ENCODE data around the gene KCNJ1. TPM values are rescaled to one million over a fixed set of nuclear protein-coding genes. Genes with fewer than 3 reads are reported as not detected.

The KCNJ1 gene
- total RNA-seq, 1 donor from 2014 or later: 0.27 TPM

DNA sequence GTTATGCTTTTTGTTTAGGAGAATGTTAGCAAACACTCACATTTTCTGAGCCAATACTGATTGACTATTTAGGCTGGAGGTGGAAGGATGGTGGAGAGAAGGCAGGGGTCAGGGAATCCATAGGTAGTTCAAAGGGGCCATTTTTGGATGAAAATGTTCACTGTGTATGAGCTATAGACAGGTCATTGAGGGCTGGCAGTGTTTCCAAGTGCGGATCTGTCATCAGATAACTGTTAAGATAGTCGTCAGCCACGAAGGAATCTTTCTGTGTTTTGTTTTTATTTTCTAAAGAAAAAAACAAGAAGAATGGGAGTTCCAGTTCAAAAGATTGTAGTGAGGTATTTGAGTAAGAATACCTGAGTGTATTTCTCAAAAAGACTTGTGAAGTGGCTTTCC lies 27.2 kb upstream of the KCNJ1 start:
- Mint-ChIP-seq H3K27ac (no peak overlapping the region), H3K4me1 (ENCODE audit: unreplicated experiment) (no peaks in the 10 kb centered on the region), H3K9me3 (no peaks in the 10 kb centered on the region), H3K27me3 (peaks cover 45% of the 10 kb centered on the region), H3K4me3 (no peak overlapping the region), H3K36me3 (no peaks in the 10 kb centered on the region)
- TF ChIP-seq, protein P1, sequence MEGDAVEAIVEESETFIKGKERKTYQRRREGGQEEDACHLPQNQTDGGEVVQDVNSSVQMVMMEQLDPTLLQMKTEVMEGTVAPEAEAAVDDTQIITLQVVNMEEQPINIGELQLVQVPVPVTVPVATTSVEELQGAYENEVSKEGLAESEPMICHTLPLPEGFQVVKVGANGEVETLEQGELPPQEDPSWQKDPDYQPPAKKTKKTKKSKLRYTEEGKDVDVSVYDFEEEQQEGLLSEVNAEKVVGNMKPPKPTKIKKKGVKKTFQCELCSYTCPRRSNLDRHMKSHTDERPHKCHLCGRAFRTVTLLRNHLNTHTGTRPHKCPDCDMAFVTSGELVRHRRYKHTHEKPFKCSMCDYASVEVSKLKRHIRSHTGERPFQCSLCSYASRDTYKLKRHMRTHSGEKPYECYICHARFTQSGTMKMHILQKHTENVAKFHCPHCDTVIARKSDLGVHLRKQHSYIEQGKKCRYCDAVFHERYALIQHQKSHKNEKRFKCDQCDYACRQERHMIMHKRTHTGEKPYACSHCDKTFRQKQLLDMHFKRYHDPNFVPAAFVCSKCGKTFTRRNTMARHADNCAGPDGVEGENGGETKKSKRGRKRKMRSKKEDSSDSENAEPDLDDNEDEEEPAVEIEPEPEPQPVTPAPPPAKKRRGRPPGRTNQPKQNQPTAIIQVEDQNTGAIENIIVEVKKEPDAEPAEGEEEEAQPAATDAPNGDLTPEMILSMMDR (conservative IDR thresholded peaks at IDR 0.05): no peak
- no peak for DNase-seq (ENCODE audit: extremely low spot score, unreplicated experiment)

DNA sequence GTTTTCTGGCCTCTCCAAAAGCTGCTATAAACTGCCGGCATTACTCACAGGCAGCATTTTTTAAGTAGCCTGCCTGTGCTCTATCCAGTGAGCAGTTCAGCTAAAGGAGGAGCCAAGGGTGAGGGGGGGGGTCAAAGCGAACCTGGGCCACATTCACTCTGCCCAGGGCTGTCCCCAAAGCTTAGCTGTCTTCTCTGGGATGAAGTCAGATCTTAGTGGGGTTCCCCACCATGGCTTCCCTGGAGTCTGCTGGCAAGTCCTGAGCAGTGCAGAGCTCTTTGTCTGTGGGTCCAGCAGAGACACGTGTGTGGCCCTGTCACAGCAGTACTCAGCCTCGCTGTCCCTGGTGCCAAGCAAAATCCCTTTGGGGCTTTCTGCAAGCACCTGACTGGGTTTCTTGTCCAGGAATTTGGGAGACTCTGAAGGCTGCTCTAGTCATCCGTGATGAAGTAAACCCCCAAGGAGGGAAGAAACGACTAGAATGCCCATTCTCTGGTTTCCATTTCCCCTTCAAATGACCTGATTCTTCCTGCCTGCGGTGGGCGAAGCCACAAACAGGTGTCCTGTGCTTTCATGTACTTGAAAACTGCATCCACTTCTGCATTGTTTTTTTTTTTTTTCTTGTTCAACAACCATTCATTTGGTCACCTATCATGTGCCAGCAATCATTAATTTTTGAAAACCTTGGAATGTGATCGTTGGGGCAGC lies 26.6 kb upstream of the KCNJ1 start:
- DNase-seq (ENCODE audit: extremely low spot score, unreplicated experiment): no peak
- TF ChIP-seq, protein P1 (conservative IDR thresholded peaks at IDR 0.05): no peak
- no peak overlapping the region for H3K27ac Mint-ChIP-seq
- H3K4me3 Mint-ChIP-seq: no peak overlapping the region
- no peaks in the 10 kb centered on the region for H3K4me1 Mint-ChIP-seq (ENCODE audit: unreplicated experiment)
- no peaks in the 10 kb centered on the region for H3K36me3 Mint-ChIP-seq
- H3K27me3 Mint-ChIP-seq: peaks cover 43% of the 10 kb centered on the region
- no peaks in the 10 kb centered on the region for H3K9me3 Mint-ChIP-seq

DNA sequence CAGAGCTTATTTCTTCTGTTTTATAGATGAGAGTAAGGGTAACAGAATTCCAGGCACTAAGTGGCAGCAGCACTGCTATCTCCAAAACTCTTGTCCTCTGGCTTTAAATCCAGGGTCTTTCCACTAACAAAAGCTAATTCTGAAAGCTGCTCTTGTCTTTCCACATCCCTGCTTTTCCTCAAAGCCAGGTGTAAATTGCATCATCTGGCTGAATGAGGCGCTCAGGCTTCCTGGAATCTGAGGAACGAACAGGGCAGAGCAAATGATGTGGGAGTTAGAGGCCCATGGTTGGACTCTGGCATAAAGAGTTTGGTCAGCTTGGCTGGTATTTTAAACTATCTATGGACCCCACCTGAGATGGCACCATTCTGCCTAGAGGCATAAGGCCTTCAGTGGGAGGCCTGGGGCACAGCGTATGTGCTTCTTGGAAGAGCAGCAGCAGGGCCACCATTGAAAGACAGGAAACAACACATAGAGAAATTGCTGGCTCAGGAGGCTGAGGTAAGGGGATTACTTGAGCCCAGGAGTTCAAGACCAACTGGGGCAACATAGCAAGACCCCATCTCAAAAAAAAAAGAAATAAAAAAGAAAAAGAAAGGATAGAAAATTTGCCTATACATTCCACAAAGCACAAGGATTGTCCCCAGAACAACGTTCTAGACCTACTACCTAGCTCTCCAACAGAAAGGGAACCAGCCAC lies 25.9 kb upstream of the KCNJ1 start:
- Mint-ChIP-seq H3K36me3 (no peaks in the 10 kb centered on the region), H3K9me3 (no peaks in the 10 kb centered on the region), H3K27ac (no peak overlapping the region), H3K4me1 (ENCODE audit: unreplicated experiment) (peaks cover 4% of the 10 kb centered on the region), H3K4me3 (no peak overlapping the region), H3K27me3 (peaks cover 44% of the 10 kb centered on the region)
- TF ChIP-seq, protein P1 (conservative IDR thresholded peaks at IDR 0.05): no peak
- no peak for DNase-seq (ENCODE audit: extremely low spot score, unreplicated experiment)

DNA sequence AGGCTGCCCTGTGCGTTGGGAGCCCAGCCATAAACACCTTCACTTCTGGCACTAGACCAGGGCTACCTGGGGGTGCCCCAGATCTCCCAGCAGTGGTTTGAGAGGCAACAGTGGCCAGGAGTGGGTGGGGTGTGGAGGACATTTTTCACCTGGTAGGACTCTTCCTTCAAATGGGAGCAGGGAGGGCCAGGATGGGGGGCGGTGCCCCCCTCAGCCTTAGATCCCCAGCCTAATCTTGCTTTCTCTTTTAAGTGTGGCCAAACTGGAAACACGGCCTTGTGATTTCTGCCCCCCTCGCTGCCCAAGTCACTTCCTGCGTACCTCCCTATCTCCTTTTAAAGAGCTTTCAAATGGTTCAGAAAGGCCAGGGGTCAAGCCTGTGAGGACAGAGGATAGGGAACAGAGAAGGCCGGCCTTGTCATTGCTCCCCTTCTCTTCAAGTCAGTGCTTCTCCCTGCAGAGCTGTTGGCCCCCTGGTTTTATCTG lies 24.9 kb upstream of the KCNJ1 start:
- Mint-ChIP-seq H3K4me3 (peak overlapping the region; percentile 79), H3K4me1 (ENCODE audit: unreplicated experiment) (peaks cover 7% of the 10 kb centered on the region), H3K36me3 (no peaks in the 10 kb centered on the region), H3K9me3 (no peaks in the 10 kb centered on the region), H3K27me3 (peaks cover 48% of the 10 kb centered on the region), H3K27ac (peak overlapping the region; percentile 41)
- no peak for DNase-seq (ENCODE audit: extremely low spot score, unreplicated experiment)
- TF ChIP-seq, protein P1 (conservative IDR thresholded peaks at IDR 0.05): no peak

DNA sequence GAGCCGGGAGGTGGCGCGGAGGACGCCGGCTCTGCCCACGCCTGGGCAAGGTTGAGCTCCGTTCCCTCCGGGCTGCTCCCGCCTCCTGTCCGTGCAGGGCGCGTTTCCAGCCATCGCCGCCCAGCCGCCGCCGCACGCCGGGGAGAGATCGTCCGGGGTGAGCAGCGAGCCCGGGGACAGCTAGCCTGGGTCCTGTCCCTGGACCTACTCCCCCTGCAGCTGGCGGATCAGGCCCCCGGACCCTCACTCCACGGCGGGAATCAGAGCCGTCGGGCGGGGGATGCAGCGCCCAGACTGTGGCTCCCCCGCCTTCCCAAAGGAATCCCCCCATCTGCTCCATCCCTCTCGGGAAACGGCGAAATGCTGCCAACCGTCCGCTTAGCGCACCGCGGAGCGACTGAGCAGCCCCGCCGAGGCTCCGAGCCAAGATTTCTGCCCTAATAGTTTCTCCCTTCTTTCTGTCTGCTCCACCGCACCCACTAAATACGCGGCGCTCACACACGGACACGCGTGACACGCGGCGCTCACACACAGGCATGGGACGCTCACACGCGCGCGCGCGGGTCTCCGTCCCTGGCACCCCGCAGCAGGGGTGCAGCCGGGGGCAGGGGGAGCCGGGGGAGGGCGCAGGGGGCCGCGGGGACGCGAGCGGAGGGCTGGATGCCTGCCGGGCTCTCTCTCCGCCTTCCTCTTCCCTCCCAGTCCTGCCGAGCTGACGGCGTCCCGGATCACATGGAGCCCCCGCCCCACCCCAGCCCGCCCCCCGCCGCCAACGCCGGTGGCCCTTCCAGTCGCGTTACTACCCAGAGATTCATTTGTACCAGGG lies 23.7 kb upstream of the KCNJ1 start, which contains the start of gene KCNJ5:
KCNJ5 (plus strand) TSS at position 814 of the 826 bp plus-strand sequence. CDS start 19,918 bp downstream, outside the sequence.
- no peak for DNase-seq (ENCODE audit: extremely low spot score, unreplicated experiment)
- TF ChIP-seq, protein P1 (conservative IDR thresholded peaks at IDR 0.05): no peak
- H3K4me1 Mint-ChIP-seq (ENCODE audit: unreplicated experiment): peaks cover 7% of the 10 kb centered on the region
- H3K27me3 Mint-ChIP-seq: peaks cover 51% of the 10 kb centered on the region
- peak within 1 kb of the TSS; percentile 41 for H3K27ac Mint-ChIP-seq
- H3K36me3 Mint-ChIP-seq: no peaks in the 10 kb centered on the region
- no peaks in the 10 kb centered on the region for H3K9me3 Mint-ChIP-seq
- peak within 1 kb of the TSS; percentile 87 for H3K4me3 Mint-ChIP-seq

All from type B pancreatic cell (in vitro differentiated cells).